HepG2 (cell line): ENCODE results near the gene TBCD. TPM values are rescaled to one million over a fixed set of nuclear protein-coding genes. Genes with fewer than 3 reads are reported as not detected.

Experiments used
- ATAC-seq: fragments of 200-7000 bp; cut with Tn5 transposase; 3 replicates; pipeline ENCODE4 v1.9.1; 2020; ENCODE audit warnings: mild to moderate bottlenecking, moderate library complexity
- BruUV-seq: library from RNA; stranded (reverse); fragments of 400-500 nt; replicated peaks from 2 replicates; lab custom pipeline; 2021; lab: Mats Ljungman, UMichigan
- CTCF ChIA-PET: fragments of 300-600 bp; formaldehyde crosslinking; extraction: SDS; loops from one replicate; lab custom pipeline; 2021; ENCODE audit warnings: low total read pairs, inconsistent platforms, low intra/inter-chr PET ratio; lab: Yijun Ruan, JAX
- POLR2A ChIA-PET: fragments of 350-600 bp; sonication (Branson Sonifier 250); formaldehyde crosslinking; loops from one replicate; lab custom pipeline; 2020; ENCODE audit warnings: antibody characterized with exemption, inconsistent platforms; lab: Yijun Ruan, JAX
- DNase-seq: peaks from one replicate; pipeline ENCODE4 v3.0.0-alpha.2; 2015; ENCODE audit warnings: low spot score
- FAIRE-seq: peaks from 3 replicates; lab custom pipeline; 2011; peaks lifted over from hg19 to GRCh38; lab: Jason Lieb, UNC
- H2AFZ ChIP-seq: one replicate; pipeline ENCODE4 v1.6.1; 2011; ENCODE audit warnings: low read length, inconsistent platforms
- H3K27ac ChIP-seq: fragments of 300-600 bp; 3 replicates; pipeline ENCODE4 v1.8.0; 2011; ENCODE audit warnings: mixed run types, mild to moderate bottlenecking, mixed read lengths, low read length, inconsistent platforms; ENCODE audit not compliant: insufficient read depth; ENCODE audit errors: extremely low read length
- H3K27me3 ChIP-seq, 2 experiments: fragments of 200-600 bp in 1 of 2; 2 replicates in 1 of 2; 3 replicates in 1 of 2; pipeline versions ENCODE4 v1.6.0 to v1.8.0; 2011; ENCODE audit warnings: low read length in 2 of 2, mild to moderate bottlenecking in 2 of 2, moderate library complexity in 2 of 2, inconsistent platforms in 1 of 2; ENCODE audit not compliant: insufficient read depth in 2 of 2, control insufficient read depth in 1 of 2
- H3K36me3 ChIP-seq, 2 experiments: fragments of 200-600 bp in 1 of 2; replicated peaks in 1 of 2; 2 replicates in 1 of 2; 3 replicates in 1 of 2; pipeline versions ENCODE4 v1.5.1 to v1.8.0; 2011; ENCODE audit warnings: low read length in 2 of 2, inconsistent platforms in 1 of 2; ENCODE audit not compliant: insufficient read depth in 2 of 2, control insufficient read depth in 1 of 2
- H3K4me1 ChIP-seq: 2 replicates; pipeline ENCODE4 v1.5.1; 2012; ENCODE audit warnings: low read length, inconsistent platforms; ENCODE audit not compliant: insufficient read depth
- H3K4me2 ChIP-seq: 2 replicates; pipeline ENCODE4 v1.6.0; 2011; ENCODE audit warnings: low read depth, low read length, inconsistent platforms
- H3K4me3 ChIP-seq, 3 experiments: fragments of 200-600 bp in 1 of 3; sonication (generic), shearing (Covaris generic) in 1 of 3; replicated peaks in 1 of 3; 2 replicates each; pipeline ENCODE4 v1.5.1; 2011 to 2016; ENCODE audit warnings: low read length in 3 of 3, inconsistent platforms in 2 of 3, low read depth in 2 of 3, mild to moderate bottlenecking in 2 of 3, control low read depth in 1 of 3, mixed read lengths in 1 of 3; ENCODE audit not compliant: insufficient read depth in 1 of 3
- H3K79me2 ChIP-seq: one replicate; pipeline ENCODE4 v1.6.1; 2011; ENCODE audit warnings: low read length, inconsistent platforms; ENCODE audit not compliant: insufficient read depth
- H3K9ac ChIP-seq: 2 replicates; pipeline ENCODE4 v1.6.0; 2011; ENCODE audit warnings: mild to moderate bottlenecking, low read depth, low read length, inconsistent platforms; ENCODE audit not compliant: insufficient read depth
- H3K9me3 ChIP-seq: 2 replicates; pipeline ENCODE4 v1.5.1; 2012; ENCODE audit warnings: mild to moderate bottlenecking, low read length
- H4K20me1 ChIP-seq: 2 replicates; pipeline ENCODE4 v1.6.0; 2011; ENCODE audit warnings: inconsistent platforms, mild to moderate bottlenecking, low read length, moderate library complexity; ENCODE audit not compliant: insufficient read depth
- CREB3 ChIP-seq: sonication (generic); formaldehyde crosslinking; IDR thresholded peaks from 2 replicates; pipeline ENCODE4 v1.5.0; 2020; ENCODE audit warnings: missing genetic modification reagents
- HNF4A ChIP-seq: sonication (generic); formaldehyde crosslinking; IDR thresholded peaks from 2 replicates; pipeline ENCODE4 v1.4.0; 2020; ENCODE audit warnings: missing genetic modification reagents
- HOXD1 ChIP-seq: sonication (generic); formaldehyde crosslinking; IDR thresholded peaks from 2 replicates; pipeline ENCODE4 v1.5.0; 2020; ENCODE audit warnings: missing genetic modification reagents
- LCORL ChIP-seq, 2 experiments: fragments of 450-650 bp in 1 of 2; sonication (generic) in 1 of 2; formaldehyde crosslinking in 1 of 2; IDR thresholded peaks; 2 replicates each; pipeline versions ENCODE4 v1.5.0 to v1.6.1; 2017 to 2020; ENCODE audit warnings: antibody characterized with exemption in 1 of 2, missing genetic modification reagents in 1 of 2
- RBM22 ChIP-seq: fragments of 200-400 bp; formaldehyde crosslinking; optimal IDR thresholded peaks from 2 replicates; pipeline ENCODE3; 2017; ENCODE audit warnings: mild to moderate bottlenecking, low read length, moderate library complexity
- SALL2 ChIP-seq: sonication (generic); formaldehyde crosslinking; IDR thresholded peaks from 2 replicates; pipeline ENCODE4 v1.8.1; 2023; ENCODE audit warnings: mild to moderate bottlenecking, missing genetic modification reagents, inconsistent platforms
- SNAPC5 ChIP-seq: sonication (generic); formaldehyde crosslinking; IDR thresholded peaks from 2 replicates; pipeline ENCODE4 v1.8.1; 2023; ENCODE audit warnings: mild to moderate bottlenecking, missing genetic modification reagents, borderline replicate concordance
- TBX3 ChIP-seq: fragments of 450-650 bp; IDR thresholded peaks from 2 replicates; pipeline ENCODE4 v1.6.1; 2017; ENCODE audit warnings: antibody characterized with exemption, mild to moderate bottlenecking, inconsistent platforms, borderline replicate concordance
- TEAD3 ChIP-seq: optimal IDR thresholded peaks from 2 replicates; pipeline ENCODE3; 2016; ENCODE audit warnings: borderline replicate concordance
- TOPORS ChIP-seq: sonication (generic); formaldehyde crosslinking; IDR thresholded peaks from 2 replicates; pipeline ENCODE4 v1.8.0; 2023; ENCODE audit warnings: mild to moderate bottlenecking, missing genetic modification reagents
- WIZ ChIP-seq: sonication (generic); formaldehyde crosslinking; IDR thresholded peaks from 2 replicates; pipeline ENCODE4 v1.5.1; 2020; ENCODE audit warnings: mild to moderate bottlenecking, missing genetic modification reagents
- ZBTB37 ChIP-seq: sonication (generic); formaldehyde crosslinking; IDR thresholded peaks from 2 replicates; pipeline ENCODE4 v1.4.0; 2020; ENCODE audit warnings: mild to moderate bottlenecking, missing genetic modification reagents
- ZBTB7A ChIP-seq: sonication (generic); formaldehyde crosslinking; IDR thresholded peaks from 2 replicates; pipeline ENCODE4 v1.8.0; 2022; ENCODE audit warnings: mild to moderate bottlenecking, missing genetic modification reagents
- ZFX ChIP-seq: sonication (generic); formaldehyde crosslinking; IDR thresholded peaks from 2 replicates; pipeline ENCODE4 v1.4.0; 2020; ENCODE audit warnings: mild to moderate bottlenecking, low read depth, missing genetic modification reagents, moderate library complexity
- ZNF276 ChIP-seq: sonication (generic); formaldehyde crosslinking; IDR thresholded peaks from 2 replicates; pipeline ENCODE4 v1.4.0; 2020; ENCODE audit warnings: mild to moderate bottlenecking, low read depth, missing genetic modification reagents
- ZNF530 ChIP-seq: sonication (generic); formaldehyde crosslinking; IDR thresholded peaks from 2 replicates; pipeline ENCODE4 v1.5.0; 2020; ENCODE audit warnings: low read depth, mild to moderate bottlenecking, missing genetic modification reagents
- ZNF563 ChIP-seq: sonication (generic); formaldehyde crosslinking; IDR thresholded peaks from 2 replicates; pipeline ENCODE4 v1.8.0; 2022; ENCODE audit warnings: mild to moderate bottlenecking, moderate library complexity, missing genetic modification reagents
- ZNF614 ChIP-seq: IDR thresholded peaks from 2 replicates; pipeline ENCODE4 v1.6.1; 2018; ENCODE audit warnings: missing biosample characterization, missing genetic modification reagents, inconsistent platforms, borderline replicate concordance
- ZNF720 ChIP-seq: sonication (generic); formaldehyde crosslinking; IDR thresholded peaks from 2 replicates; pipeline ENCODE4 v1.4.0; 2020; ENCODE audit warnings: missing genetic modification reagents
- ZNF749 ChIP-seq: sonication (generic); formaldehyde crosslinking; IDR thresholded peaks from 2 replicates; pipeline ENCODE4 v1.8.0; 2022; ENCODE audit warnings: mild to moderate bottlenecking, missing genetic modification reagents, moderate library complexity, borderline replicate concordance
- ZNF780A ChIP-seq: sonication (generic); formaldehyde crosslinking; IDR thresholded peaks from 2 replicates; pipeline ENCODE4 v1.8.0; 2022; ENCODE audit warnings: mild to moderate bottlenecking, missing genetic modification reagents, moderate library complexity
- ZNF891 ChIP-seq: sonication (generic); formaldehyde crosslinking; IDR thresholded peaks from 2 replicates; pipeline ENCODE4 v1.5.0; 2020; ENCODE audit warnings: mild to moderate bottlenecking, missing genetic modification reagents
- WGBS: methylation state at CpG from one replicate; pipeline ENCODE4 v1.1.6; 2017; ENCODE audit warnings: low lambda C conversion rate; 5-methylcytosine and 5-hydroxymethylcytosine counted together
- in situ Hi-C: cut with HindIII; loops from 2 replicates; pipeline ENCODE4 v1.10.0; 2017; ENCODE audit warnings: low pct_unique_long_range_greater_than_20kb; ENCODE audit not compliant: extremely low pct_ligation_motif_present
- intact Hi-C: fragments of 100-400 bp; cut with micrococcal nuclease; formaldehyde crosslinking; loops from one replicate; pipeline ENCODE4 v1.10.0; 2022; ENCODE audit not compliant: unreplicated experiment
- polyA plus RNA-seq, 8 experiments: library from polyadenylated mRNA; depleted of rRNA in 3 of 8; stranded (reverse) in 7 of 8; unstranded in 1 of 8; fragments of >200 nt; fragmentation: Illumina TruSeq in 4 of 8; extraction: Trizol in 4 of 8; gene quantifications; 2 replicates each; pipeline versions ENCODE4 v1.2.1 to v1.2.3, GENCODE V29; 2011 to 2016; ENCODE audit warnings: low read depth in 4 of 8, missing spikeins in 1 of 8, mixed read lengths in 1 of 8; ENCODE audit not compliant: insufficient read depth in 1 of 8
- total RNA-seq, 5 experiments: library from RNA; depleted of rRNA; stranded (reverse); fragments of >200 nt; fragmentation: Illumina TruSeq; extraction: Trizol; gene quantifications; 2 replicates each; pipeline ENCODE4 v1.2.3, GENCODE V29; 2016; ENCODE audit warnings: low read depth in 1 of 5

Gene TBCD
- total and polyA plus RNA-seq, 2 of the 13 experiments (the other 11 are each of a cell fraction or from before 2014, with no cell fraction given): 33.9 to 54.8 TPM

- POLR2A ChIA-PET: no interaction called here
- FAIRE-seq: peak; percentile 65
- no peak overlapping the region for H2AFZ ChIP-seq
- no peaks in the 10 kb centered on the region; a peak in 2 of 5 replicates for H3K36me3 ChIP-seq
- no peak overlapping the region for H3K4me2 ChIP-seq
- in situ Hi-C loops: no loop called here
- intact Hi-C loops: no loop called here
- CTCF ChIA-PET: no interaction called here
- peaks cover 12% of the 10 kb centered on the region for H3K4me1 ChIP-seq
- DNase-seq: no peak
- no peaks in the 10 kb centered on the region for H3K9me3 ChIP-seq
- no peaks in the 10 kb centered on the region for H4K20me1 ChIP-seq
- H3K9ac ChIP-seq: no peak overlapping the region
- H3K27me3 ChIP-seq: no peaks in the 10 kb centered on the region
- no peaks in the 10 kb centered on the region for H3K79me2 ChIP-seq
- ATAC-seq: peak; percentile 75
- WGBS: 25% methylated on average over 1 of the region's 1 CpG
- no peak overlapping the region for H3K4me3 ChIP-seq
- no TSS peak for BruUV-seq
- no peak overlapping the region for H3K27ac ChIP-seq
- TF ChIP-seq ZNF530 (CRISPR knock-in tag) (no peak), SALL2 (CRISPR knock-in tag) (no peak), ZNF780A (CRISPR knock-in tag) (no peak), HNF4A (CRISPR knock-in tag) (peak; percentile 75), ZBTB37 (CRISPR knock-in tag) (no peak), RBM22 (no peak), ZNF563 (no peak), ZNF891 (CRISPR knock-in tag) (no peak), TOPORS (CRISPR knock-in tag) (no peak), TEAD3 (CRISPR knock-in tag) (no peak), SNAPC5 (CRISPR knock-in tag) (no peak), ZNF720 (no peak), ZNF276 (CRISPR knock-in tag) (no peak), LCORL (IDR thresholded peaks at IDR 0.05) (no peak), LCORL (CRISPR knock-in tag; IDR thresholded peaks at IDR 0.05) (0 out of 2 replicates have a peak, but pooled peaks have one; percentile 34), ZNF749 (CRISPR knock-in tag) (no peak), WIZ (CRISPR knock-in tag) (no peak), ZNF614 (CRISPR knock-in tag) (no peak), ZFX (CRISPR knock-in tag) (peak; percentile 33; the same call in 1 of the 2 replicates), CREB3 (CRISPR knock-in tag) (no peak), HOXD1 (CRISPR knock-in tag) (no peak), ZBTB7A (CRISPR knock-in tag) (no peak), TBX3 (no peak)
Measured at GRCh38 chr17:82979718-82980117, 227.9 kb downstream of the TBCD start.
